ENCODE measurements around the gene SCTR.

SCTR gene

DNA sequence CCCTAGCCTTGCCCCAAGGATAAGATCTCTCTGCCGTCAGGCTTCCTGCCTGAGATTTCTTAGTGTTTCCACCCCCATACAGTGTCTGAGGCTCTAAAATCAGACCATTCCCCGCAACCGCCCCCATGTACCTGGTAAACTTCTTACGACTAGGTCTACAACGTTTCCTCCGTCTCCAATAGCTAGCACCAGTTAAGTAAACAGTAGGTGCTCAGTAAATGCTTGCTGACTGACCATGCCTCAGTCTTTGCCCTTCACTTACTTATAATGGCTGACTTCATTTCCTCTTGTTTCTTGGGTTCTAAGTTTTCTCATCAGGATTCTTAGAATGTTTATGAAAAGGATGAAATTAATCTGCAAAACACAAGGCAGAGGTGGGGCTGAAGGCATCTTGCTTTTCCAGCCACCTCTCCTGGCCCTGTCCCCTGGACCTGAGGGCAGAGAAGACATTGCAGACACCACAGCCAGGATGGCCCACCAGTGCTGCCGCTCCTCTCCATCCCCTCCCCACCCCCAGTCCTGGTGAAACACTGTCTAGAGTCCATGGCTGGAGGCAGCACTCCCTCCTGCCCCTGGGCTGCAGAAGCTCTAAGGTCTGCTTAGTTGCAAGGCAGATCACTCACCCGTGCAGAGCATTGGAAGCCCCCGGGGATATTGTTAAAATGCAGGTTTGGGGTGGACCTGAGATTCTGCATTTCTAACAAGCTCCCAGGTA, 75.7 kb downstream of the SCTR start:
- DNase-seq (ENCODE audit: low spot score) = no peak

DNA sequence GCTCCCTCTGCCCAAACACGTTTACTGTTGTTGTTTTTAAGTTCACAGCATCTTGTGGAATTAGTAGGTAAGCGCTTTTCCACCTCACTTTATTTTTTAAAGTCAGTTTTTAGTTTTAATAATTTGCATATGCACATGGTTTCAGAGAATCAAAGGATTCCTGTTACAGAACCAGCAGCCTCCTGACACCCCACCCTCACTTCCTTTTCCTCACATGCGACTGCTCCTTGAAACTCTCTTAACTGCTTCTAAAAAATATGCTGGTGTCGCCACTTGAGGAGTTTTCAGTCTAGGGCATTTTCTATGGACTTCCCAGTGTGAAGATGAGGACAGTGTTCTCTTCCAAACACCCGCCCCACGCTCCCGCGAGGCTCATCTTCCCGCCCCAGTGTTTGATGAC, 78.2 kb downstream of the SCTR start:
- no peak for DNase-seq (ENCODE audit: low spot score)

GRCh38 chr2:119442850-119443249, 81.4 kb downstream of the SCTR start:
- DNase-seq (ENCODE audit: low spot score) = no peak

DNA sequence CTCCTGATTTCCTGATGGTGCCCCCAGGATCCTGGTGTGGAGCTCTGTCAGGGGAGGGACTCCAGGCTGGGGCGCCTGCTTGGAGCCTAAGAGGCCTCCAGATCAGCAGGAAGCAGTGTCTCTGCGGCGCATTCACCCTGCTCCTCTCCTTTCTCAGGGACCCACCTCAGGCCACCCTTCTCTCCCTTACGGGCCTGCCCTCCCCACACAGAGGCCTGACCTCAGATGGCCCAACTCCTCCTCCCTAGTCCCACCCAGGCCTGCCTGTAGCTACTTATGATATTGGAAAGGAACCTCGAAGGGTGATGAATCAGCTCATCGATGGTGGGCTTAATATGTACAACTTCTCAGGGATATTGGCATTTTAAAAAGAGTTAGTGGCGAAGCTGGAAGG, 82.1 kb downstream of the SCTR start:
- DNase-seq (ENCODE audit: low spot score) = no peak

DNA sequence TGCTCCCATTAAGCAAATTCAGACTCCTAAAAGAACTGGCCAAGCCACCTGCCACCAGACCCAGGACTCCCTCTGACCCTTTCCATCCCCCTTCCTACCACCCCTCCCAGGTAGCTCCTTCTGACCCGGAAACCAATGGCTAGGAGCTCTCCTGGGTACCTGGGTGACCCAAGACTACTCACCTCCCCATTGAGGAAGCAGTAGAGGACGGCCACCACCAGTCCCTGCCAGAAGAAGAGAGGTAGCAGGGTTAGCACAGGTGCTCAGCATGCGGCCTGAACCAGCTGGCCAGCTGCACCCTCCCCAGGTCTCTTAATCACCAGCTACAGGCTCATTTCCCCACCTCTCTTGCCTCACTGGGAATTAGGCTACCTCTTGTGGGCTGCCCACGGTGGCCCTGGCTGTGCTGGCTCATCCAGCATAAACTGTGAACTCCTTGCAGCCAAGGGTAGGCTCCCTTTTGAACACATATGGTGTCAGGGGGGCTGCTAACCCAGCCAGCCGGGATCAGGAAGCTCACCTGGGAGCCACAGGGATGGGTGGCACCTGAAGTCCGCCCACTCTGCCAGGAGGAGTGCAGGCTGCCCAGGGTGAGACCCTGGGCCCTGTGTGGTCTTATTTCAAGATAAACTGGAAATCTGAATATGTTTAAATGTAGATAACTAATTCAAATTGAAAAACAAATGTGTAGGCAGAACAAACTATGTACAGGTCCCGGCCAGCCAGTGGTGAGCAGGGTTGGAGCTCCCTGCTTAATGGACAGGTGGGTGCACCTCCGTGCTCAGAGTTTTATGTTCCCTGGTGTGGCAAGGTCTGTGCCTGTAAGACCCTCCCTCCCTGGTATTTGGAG, 82.7 kb downstream of the SCTR start:
- DNase-seq (ENCODE audit: low spot score) = no peak

DNA sequence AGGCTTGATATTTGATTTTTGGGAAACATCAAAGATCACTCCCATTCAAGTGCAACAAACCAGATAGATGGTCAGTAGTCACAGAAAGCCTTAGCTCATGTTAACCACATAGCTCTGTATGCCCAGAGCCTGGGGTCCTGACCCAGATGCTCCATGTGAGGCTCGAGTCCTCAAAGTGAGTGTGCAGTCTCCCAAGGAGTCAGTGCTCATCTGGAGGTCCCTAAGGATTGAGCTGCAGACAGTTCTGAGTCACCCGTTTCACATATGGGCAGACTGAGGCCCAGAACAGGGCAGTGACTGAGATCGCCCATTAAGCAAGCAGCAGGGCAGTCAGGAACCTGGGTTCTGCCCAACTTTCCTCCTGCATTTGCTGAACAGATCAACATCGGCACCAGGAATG, 83.4 kb downstream of the SCTR start:
- no peak for DNase-seq (ENCODE audit: low spot score)

DNA sequence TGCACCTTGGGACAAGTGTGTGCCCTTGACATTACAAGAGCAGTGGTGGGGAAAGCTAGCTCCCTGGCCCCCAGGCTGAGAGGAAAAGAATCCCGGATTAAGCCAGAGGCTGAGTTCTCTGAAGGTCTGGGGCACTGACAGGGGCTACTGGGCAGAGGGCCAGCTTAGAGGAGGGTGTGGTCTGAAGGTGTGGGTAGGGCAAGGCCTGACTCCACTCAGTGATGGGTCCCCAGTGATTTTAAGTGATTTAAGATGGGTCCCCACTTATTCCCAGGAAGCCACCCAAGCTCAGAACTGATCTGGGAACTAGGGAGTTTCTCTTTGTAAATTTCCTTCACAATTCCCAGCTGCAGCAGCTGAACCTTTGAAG, 83.8 kb downstream of the SCTR start:
- DNase-seq (ENCODE audit: low spot score) = no peak

DNA sequence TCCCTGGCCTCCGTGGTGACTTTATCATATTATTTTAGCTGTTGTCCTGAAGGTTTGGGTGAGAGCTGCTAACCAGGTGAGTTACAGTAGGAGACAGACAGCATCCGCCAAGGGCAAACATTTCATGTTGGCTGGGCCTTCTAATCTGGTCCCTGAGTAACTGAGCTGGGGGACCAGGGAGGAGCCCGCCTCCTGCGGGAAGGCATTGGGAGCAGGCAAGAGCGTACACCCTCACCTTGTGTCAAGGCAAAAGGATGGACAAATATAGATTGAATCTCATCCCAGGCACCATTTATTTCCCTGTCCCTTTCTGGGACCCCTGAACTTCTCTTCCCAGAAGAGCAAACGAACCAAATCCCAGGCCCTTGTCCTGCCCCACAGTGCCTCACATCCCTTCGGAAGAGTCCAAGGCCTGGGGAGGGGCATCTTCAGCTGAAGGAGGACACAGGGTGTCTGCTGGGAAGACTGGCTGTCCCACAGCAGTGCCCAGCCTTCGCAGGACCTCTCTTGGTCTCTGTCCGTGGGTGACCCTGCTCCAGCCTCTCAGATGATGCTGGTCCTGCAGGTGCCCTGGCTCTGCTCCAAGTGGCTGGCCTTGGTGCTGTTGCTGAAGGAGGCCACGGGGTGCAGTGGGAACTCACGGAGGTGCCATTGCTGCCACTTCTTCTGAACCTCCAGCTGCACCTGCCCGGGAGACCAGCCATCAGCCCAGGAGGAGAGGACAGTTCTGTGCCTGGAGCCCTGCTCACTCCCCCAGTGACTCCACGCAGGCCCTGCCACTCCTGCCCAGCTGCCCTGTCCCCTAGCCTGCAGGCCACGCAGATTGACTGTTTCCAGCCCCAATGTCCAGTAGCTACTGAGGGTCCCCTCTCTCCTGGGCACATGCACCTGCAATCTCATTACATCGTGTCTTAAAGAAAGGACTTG, 84.4 kb downstream of the SCTR start:
- no peak for DNase-seq (ENCODE audit: low spot score)

GRCh38 chr2:119438726-119439284, 85.5 kb downstream of the SCTR start:
- DNase-seq (ENCODE audit: low spot score) = no peak

GRCh38 chr2:119438128-119438656, 86.1 kb downstream of the SCTR start:
- no peak for DNase-seq (ENCODE audit: low spot score)

- no peak for DNase-seq (ENCODE audit: low spot score)
Measured at GRCh38 chr2:119436993-119437772, 87.1 kb downstream of the SCTR start.

DNA sequence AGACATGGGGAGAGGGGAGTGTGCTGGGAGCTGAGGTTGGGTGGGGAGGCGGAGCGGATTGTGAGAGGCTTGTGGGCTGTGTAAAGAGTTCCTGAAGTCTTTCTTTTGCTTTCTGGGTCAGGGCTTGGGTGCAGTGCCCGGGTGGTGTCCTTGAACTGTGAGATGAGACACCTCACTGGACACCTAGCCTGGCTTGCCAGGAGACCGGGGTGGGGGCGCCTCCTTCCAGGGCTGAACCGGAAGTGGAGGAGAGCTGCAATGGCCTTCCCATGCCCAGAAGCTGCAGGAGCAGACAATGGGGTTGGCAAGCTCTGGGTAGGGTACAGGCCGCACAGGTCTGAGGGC, 88.4 kb downstream of the SCTR start:
- no peak for DNase-seq (ENCODE audit: low spot score)

GRCh38 chr2:119435081-119435952, 89.0 kb downstream of the SCTR start:
- no peak for DNase-seq (ENCODE audit: low spot score)

- no peak for DNase-seq (ENCODE audit: low spot score)
Measured at GRCh38 chr2:119434664-119435063, 89.6 kb downstream of the SCTR start.

GRCh38 chr2:119433636-119434327, 90.5 kb downstream of the SCTR start:
- DNase-seq (ENCODE audit: low spot score) = no peak

DNA sequence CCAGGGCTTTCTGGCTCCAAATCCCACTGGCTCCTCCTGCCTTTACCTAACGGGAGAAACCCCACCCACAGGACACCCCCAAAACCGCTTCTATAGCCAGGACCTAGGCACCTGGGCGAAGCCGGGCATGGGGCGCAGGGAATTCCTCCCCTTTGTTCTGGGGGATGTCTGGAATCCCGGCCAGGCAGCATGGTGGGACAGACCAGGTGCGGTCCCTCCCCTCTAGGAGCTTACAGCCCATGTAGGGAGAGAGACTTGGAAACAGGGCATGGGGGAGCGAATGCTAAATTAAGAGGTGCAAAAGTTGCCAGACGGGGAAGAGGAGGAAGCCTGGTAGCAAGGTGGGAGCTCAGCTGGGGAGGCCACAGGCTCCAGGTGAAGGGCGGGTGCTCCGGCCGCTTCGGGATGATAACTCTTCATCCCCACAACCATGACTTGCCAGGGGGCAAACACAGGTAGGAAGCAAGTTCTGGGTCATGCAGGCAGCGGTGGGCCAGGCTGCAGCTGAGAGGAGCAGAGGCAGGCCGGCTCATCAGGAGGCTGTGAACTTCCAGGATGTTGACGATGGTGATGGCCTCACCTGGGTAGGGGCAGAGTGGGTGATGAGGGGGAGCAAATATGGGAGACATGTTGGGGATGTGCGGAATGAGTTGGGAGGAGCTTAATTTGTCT, 91.3 kb downstream of the SCTR start:
- DNase-seq (ENCODE audit: low spot score) = no peak

DNA sequence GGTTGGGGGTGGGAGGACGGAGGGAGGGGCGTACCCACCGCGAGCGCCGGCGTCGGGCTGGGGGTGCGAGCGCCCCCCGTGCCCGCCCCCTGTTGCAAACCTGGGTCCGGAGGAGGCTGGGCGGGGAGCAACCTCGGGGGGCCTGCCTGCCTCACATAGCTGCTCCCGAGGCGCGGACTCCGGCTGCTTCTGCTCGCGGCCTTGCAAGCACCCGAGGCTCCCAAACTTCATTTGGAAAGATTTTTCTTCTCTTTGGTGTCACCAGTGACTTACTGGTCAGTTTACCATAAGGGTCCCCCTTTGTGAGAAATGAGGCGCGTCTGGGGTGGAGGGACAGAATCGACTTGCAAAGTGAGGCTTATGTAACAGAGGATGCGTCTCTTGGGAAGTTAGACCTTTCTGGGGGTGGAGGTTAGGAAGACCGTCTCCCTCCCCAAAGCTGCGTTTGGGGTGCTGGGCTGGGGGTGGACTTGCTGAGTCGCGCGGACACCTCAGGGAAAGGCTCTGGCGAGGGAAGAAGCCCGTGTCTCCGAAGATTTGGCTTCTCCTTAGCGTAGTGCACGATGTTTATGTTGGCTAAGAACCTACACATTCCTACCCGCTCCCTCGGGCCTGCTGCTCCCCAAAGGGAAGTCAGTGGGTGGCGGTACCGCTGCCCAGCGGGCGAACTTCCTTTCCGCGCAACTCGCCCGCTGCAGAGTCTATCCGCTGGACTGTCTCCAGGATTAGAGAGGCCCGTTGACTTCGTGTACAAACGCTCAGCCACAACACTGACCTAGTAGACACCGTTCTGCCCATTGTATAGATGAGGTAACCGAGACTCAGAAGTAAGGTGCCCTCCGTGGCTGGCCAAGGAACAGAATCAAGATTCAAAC, 92.1 kb downstream of the SCTR start:
- DNase-seq (ENCODE audit: low spot score) = no peak

Data from SK-N-DZ (cell line).